Hepatocyte (in vitro differentiated cells): ENCODE measurements around the gene ZAR1L. TPM values are rescaled to one million over a fixed set of nuclear protein-coding genes. Genes with fewer than 3 reads are reported as not detected.

Experiments used
- DNase-seq: peaks from one replicate; pipeline ENCODE4 v3.0.0-alpha.2; 2016; ENCODE audit warnings: low spot score
- H2AFZ ChIP-seq: fragments of 200-600 bp; sonication (generic); 2 replicates; pipeline ENCODE4 v1.6.0; 2016; ENCODE audit warnings: antibody characterized with exemption, mild to moderate bottlenecking
- H3K27ac ChIP-seq: fragments of 200-600 bp; sonication (generic); 2 replicates; pipeline ENCODE4 v1.5.1; 2016; ENCODE audit warnings: mild to moderate bottlenecking
- H3K27me3 ChIP-seq: fragments of 200-600 bp; sonication (generic); 2 replicates; pipeline ENCODE4 v1.6.1; 2016
- H3K36me3 ChIP-seq: fragments of 200-600 bp; sonication (generic); replicated peaks from 2 replicates; pipeline ENCODE4 v1.5.1; 2016; ENCODE audit warnings: low read depth; ENCODE audit not compliant: insufficient read depth
- H3K4me1 ChIP-seq: fragments of 200-600 bp; sonication (generic); 2 replicates; pipeline ENCODE4 v1.5.1; 2016; ENCODE audit warnings: mild to moderate bottlenecking, moderate library complexity; ENCODE audit not compliant: insufficient read depth
- H3K4me2 ChIP-seq: fragments of 200-600 bp; sonication (generic); 2 replicates; pipeline ENCODE4 v1.6.0; 2016
- H3K4me3 ChIP-seq: fragments of 200-600 bp; sonication (generic); 2 replicates; pipeline ENCODE4 v1.5.1; 2016; ENCODE audit warnings: mild to moderate bottlenecking
- H3K79me2 ChIP-seq: fragments of 200-600 bp; sonication (generic); 2 replicates; pipeline ENCODE4 v1.6.0; 2017; ENCODE audit warnings: mild to moderate bottlenecking
- H3K9me2 ChIP-seq: fragments of 200-600 bp; sonication (generic); replicated peaks from 2 replicates; pipeline ENCODE4 v1.6.0; 2017; ENCODE audit warnings: mild to moderate bottlenecking; ENCODE audit not compliant: insufficient read depth
- H3K9me3 ChIP-seq: fragments of 200-600 bp; sonication (generic); 2 replicates; pipeline ENCODE4 v1.5.1; 2016; ENCODE audit warnings: low read depth, mild to moderate bottlenecking
- H4K20me1 ChIP-seq: fragments of 200-600 bp; sonication (generic); 2 replicates; pipeline ENCODE4 v1.6.0; 2016; ENCODE audit warnings: mild to moderate bottlenecking; ENCODE audit not compliant: insufficient read depth, poor library complexity, severe bottlenecking
- CTCF ChIP-seq: fragments of 200-600 bp; sonication (generic); IDR thresholded peaks from 2 replicates; pipeline ENCODE4 v1.5.1; 2016; ENCODE audit warnings: antibody characterized with exemption, mild to moderate bottlenecking; ENCODE audit not compliant: poor library complexity
- EZH2 ChIP-seq: fragments of 200-600 bp; sonication (generic); IDR thresholded peaks from 2 replicates; pipeline ENCODE4 v1.6.1; 2016; ENCODE audit warnings: antibody characterized with exemption, mild to moderate bottlenecking, borderline replicate concordance
- EZH2phosphoT487 ChIP-seq: fragments of 200-600 bp; sonication (generic); IDR thresholded peaks from one replicate; pipeline ENCODE4 v1.6.1; 2018; ENCODE audit warnings: antibody characterized with exemption, mild to moderate bottlenecking, low read depth, moderate library complexity; ENCODE audit not compliant: unreplicated experiment, severe bottlenecking
- WGBS: methylation state at CpG from one replicate; pipeline ENCODE4 v1.1.6; 2016; ENCODE audit warnings: low lambda C conversion rate; ENCODE audit errors: missing lambda C conversion rate; 5-methylcytosine and 5-hydroxymethylcytosine counted together
- polyA plus RNA-seq: library from polyadenylated mRNA; unstranded; fragments of >200 nt; fragmentation: Nextera tagmentation; extraction: Ambion mirVana; gene quantifications from 2 replicates; pipeline ENCODE4 v1.2.1, GENCODE V29; 2016
- total RNA-seq: library from RNA; depleted of rRNA; stranded (reverse); fragments of >200 nt; gene quantifications from 2 replicates; pipeline ENCODE4 v1.2.3, GENCODE V29; 2014

The ZAR1L gene
- total and polyA plus RNA-seq, 2 experiments from 2014 or later: not detected

- 49% methylated on average over 6 of the region's 6 CpGs for WGBS
- no peak for TF ChIP-seq CTCF
- Histone ChIP-seq H3K9me3 (no peaks in the 10 kb centered on the region), H3K4me2 (no peak overlapping the region), H3K27me3 (no peaks in the 10 kb centered on the region), H3K27ac (no peak overlapping the region), H3K79me2 (no peaks in the 10 kb centered on the region), H2AFZ (no peak overlapping the region), H3K9me2 (no peaks in the 10 kb centered on the region), H3K4me1 (peaks cover 8% of the 10 kb centered on the region), H3K36me3 (no peaks in the 10 kb centered on the region), H3K4me3 (no peak overlapping the region), H4K20me1 (no peaks in the 10 kb centered on the region)
- DNase-seq: no peak
Measured at GRCh38 chr13:32284927-32285632, 30.1 kb downstream of the ZAR1L start.

- no peak overlapping the region for H3K4me3 ChIP-seq
- H3K4me1 ChIP-seq: peaks cover 8% of the 10 kb centered on the region
- H3K9me2 ChIP-seq: no peaks in the 10 kb centered on the region
- no peak for TF ChIP-seq EZH2phosphoT487
- TF ChIP-seq EZH2: no peak
- no peak for TF ChIP-seq CTCF
- no peaks in the 10 kb centered on the region for H3K9me3 ChIP-seq
- no peak overlapping the region for H2AFZ ChIP-seq
- H3K79me2 ChIP-seq: no peaks in the 10 kb centered on the region
- H3K36me3 ChIP-seq: no peaks in the 10 kb centered on the region
- 59% methylated on average over 2 of the region's 2 CpGs for WGBS
- no peak for DNase-seq
- H3K4me2 ChIP-seq: no peak overlapping the region
- no peak overlapping the region for H3K27ac ChIP-seq
- H4K20me1 ChIP-seq: no peaks in the 10 kb centered on the region
- H3K27me3 ChIP-seq: no peaks in the 10 kb centered on the region
Measured at GRCh38 chr13:32282096-32282711, 33.0 kb downstream of the ZAR1L start.

- Histone ChIP-seq H2AFZ (no peak overlapping the region), H3K27ac (no peak overlapping the region), H3K36me3 (no peaks in the 10 kb centered on the region), H3K9me2 (no peaks in the 10 kb centered on the region), H3K4me3 (no peak overlapping the region), H3K27me3 (no peaks in the 10 kb centered on the region), H4K20me1 (no peaks in the 10 kb centered on the region), H3K4me1 (peaks cover 8% of the 10 kb centered on the region), H3K9me3 (no peaks in the 10 kb centered on the region), H3K79me2 (no peaks in the 10 kb centered on the region), H3K4me2 (no peak overlapping the region)
- no peak for DNase-seq
- 69% methylated on average over 1 of the region's 1 CpG for WGBS
- TF ChIP-seq EZH2 (no peak), EZH2phosphoT487 (no peak), CTCF (no peak)
Measured at GRCh38 chr13:32281096-32281495, 34.1 kb downstream of the ZAR1L start.
